ENCODE measurements around the gene THSD7A.

The THSD7A gene

DNA sequence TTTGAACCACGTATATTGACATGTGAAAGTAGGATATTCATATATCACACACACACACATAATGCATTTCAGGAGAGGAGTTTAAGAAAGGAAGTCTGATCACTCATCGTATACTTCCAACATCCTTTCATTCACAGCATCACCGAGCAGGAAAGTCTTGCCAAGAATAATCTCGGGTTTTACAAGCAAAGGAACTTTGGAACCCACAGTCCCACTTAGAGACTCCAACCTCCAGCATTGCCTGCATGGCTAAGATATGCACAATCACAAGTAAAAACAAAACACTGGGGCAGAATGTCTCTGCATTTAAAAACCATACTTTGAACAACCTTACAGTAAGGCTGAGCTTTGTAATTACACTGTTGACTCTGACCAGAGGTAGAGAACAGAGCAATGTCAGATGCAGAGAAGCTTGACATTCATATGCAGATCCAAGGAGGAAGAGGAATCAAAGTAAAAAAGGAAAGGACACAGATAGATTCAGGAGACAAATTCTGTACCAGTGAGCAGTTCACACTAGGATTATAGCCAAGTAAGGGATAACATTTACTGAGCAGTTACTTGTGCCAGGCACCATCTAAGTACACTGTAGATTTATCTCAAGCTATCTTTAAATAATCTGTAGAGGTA lies 14.8 kb downstream of the THSD7A start:
- DNase-seq (ENCODE audit: low read depth in 3 of 3), result no peak

DNA sequence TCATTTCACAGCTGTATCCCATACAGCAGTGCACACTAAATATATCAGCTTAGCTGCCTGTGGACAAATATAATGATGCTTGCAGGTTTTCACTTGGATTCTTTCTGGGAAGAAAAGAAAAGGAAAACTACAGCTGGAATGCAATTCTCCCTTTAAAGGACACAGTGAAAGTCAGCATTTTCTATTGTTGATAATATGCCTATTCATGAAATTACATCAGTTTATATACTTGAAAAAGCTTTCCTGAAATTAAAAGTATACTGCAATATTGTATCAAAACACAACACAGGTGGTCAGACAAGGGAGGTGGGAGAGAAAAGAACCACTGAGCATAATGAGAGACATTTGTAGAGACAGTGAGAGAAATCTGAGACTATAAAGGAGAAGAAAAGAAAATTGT lies 20.3 kb downstream of the THSD7A start:
- no peak for DNase-seq (ENCODE audit: low read depth in 3 of 3)

DNA sequence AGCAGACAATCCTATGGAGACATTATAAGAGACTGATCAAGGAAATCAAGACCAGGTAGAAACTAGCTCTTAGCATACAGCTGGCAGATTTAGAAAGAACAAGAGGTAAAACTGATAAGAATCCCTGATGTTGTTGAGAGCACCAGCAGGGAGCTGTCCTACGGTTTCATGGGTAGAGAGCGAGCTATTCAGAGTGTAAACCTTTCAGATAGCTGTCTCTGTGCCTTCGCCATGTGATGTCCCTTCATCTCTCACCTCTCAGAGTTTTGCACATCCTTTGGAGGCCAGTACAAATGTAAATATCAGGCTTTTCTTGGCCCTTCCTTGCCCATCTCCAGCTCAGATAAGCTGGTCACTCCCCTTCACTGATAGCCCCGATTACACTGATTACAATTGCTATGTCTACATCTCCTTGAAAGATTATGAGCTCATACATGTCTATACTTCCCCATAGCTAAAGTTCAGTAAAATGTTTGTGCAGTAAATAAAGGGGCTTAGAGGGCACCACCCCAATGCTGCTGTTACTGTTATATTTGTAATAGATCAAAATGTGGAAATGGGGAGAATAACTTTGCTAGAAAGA lies 21.9 kb downstream of the THSD7A start:
- DNase-seq (ENCODE audit: low read depth in 3 of 3), result no peak

DNA sequence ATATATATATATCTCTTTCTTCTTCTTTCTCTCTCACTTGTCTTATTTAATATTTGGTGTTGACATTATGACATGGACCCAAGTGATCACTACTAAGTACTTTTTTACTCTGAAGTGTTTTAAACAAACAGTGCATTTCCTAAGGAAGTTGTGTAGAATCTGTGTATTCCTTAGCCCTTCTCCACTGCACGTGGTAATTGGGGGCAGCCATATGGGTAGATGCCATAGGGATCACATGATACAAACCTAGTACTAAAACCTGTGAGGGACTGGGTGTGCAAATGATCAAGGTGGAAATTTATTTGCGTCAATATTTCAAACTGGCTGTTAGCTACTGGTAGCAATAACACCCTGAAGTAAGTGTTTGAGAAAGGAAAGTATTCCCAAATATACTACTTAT lies 25.0 kb downstream of the THSD7A start:
- DNase-seq (ENCODE audit: low read depth in 3 of 3), result no peak

DNA sequence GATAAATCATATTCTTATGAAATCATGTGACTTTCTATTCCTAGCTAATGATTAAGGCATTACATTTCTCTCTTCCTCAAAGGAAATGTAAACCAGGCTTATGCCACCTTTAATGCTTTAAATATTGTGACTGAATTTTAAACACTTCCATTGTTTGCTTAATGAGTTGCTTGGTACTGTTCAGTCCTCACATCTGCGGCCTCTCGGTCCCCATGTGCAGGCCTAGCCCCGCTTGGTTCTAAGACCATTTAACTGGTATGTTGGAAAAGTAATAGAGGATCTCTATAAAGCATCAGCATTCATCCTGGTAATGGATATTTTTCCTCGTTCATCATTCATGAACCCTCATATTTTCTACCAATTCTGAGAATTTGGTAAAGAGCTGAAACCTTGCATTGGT lies 27.4 kb downstream of the THSD7A start:
- DNase-seq (ENCODE audit: low read depth in 3 of 3), result no peak

DNA sequence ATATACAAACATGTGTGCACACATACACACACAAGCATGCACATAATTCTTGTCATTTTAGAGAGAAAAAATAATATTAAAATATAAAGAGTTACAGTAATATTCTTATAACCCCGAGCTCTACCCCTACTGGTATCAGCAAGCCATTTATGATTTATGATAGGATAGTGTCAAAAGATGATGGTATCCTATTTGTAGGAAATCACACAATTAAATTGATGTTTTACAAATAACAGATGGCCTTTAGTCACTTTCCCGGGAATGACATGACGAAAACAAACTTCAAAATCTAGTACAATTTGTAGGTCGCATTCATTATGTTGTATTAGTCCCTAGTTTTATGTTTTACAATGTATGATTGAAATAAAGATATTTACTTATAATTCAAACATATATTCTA lies 36.8 kb downstream of the THSD7A start:
- DNase-seq (ENCODE audit: low read depth in 3 of 3), result no peak

DNA sequence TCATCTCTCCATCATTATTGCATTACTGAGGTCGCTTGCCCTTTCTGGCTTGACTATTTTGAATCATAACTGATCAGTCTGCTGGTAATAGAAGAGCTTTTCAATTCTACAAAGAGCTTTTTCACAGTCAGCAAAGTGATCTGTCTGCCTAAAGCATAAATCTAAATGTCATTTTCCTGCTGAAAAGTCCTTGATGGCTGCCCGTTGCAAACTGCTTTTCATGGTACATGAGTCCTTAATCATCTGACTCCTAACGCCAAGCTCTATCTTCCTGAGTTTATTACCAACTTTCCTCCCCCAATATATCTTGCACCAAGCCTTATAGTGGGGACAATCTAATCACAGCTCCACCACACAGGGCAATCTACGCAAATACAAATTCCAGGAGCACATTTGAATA lies 39.8 kb downstream of the THSD7A start:
- DNase-seq (ENCODE audit: low read depth in 3 of 3), result no peak

DNA sequence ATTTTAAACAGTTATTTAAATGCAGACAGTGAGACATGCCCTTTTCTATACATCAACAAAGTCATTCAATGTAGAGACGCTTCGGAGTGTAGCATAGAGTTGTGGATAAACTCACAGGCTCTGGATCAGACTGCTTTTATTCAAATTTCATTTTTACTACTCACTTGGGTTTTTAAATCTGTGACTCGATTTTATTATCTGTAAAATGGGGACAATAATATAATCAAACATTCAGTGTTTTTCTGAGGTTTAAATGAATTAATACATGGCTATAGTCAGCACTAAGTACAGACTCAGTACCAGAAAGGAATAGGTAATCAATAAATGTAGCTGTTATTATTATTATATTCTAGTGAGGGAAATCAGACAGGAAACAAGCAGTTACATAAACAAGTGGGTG lies 43.4 kb downstream of the THSD7A start:
- no peak for DNase-seq (ENCODE audit: low read depth in 3 of 3)

DNA sequence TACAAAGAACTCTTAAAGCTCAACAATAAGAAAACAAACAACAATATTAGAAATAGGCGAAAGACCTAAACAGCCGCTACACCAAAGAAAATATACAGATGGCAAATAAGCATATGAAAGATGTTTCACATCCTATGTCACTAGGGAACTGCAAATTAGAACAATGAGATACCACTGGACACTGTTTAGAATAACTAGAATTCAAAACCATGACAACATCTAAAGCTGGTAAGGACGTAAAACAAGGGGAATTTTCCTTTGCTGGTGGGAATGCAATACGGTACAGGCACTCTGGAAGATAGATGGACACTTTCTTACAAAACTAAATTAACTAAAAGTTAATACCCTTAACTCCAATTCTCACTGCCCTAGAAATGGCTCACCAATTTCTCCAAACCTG lies 44.5 kb downstream of the THSD7A start:
- DNase-seq (ENCODE audit: low read depth in 3 of 3), result no peak

DNA sequence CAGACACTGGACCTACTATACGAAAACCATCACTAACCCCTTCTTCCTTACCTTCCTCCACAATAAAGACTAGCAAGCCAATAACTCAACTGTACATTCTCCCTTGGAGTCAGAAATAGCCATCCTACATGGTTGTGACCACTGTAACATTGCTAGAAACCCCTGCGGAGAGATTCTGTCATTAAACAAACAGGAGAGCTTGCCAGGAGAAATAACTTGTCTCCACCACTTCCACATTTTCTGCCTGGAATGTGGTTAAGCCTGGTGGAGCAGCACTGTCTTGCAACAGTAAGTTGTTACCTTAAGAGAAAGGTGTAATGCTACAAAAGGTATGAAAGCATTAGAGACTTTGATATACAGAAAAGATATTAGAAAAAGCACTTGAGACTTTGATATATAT lies 45.8 kb downstream of the THSD7A start:
- DNase-seq (ENCODE audit: low read depth in 3 of 3), result no peak

DNA sequence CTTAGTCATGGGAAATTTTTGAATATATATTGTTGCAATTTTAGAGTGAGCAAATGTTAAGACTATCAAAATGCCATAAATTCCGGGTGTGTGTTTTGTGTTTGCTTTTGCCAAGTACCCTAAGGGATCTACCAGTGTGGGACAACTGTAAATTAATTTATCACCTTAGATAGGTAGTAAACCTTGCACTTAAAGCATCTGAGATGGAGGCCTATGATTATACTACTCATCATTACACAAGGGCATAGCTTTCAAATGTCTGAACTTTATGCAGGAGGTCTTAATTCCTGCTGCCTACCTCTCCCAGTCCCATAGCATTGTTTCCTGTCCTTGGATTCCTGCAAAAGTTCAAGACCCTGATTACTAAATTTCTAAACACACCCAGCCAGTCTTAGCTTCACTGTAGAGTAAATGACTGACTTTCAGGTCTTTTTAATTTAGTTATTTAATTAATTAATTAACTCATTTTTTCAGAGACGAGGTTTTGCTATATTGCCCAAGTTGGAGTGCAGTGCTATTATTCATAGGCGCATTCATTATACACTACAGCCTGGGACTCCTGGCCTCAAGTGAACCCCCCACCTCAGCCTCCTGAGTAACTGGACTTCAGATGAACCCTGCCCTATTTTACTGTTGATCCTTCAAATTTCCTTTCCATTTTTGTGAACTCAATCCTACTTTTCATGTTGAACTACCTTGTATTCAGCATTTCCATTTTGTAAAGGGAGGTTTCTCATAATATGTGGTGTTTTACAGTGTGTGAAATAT lies 47.0 kb downstream of the THSD7A start:
- no peak for DNase-seq (ENCODE audit: low read depth in 3 of 3)

DNA sequence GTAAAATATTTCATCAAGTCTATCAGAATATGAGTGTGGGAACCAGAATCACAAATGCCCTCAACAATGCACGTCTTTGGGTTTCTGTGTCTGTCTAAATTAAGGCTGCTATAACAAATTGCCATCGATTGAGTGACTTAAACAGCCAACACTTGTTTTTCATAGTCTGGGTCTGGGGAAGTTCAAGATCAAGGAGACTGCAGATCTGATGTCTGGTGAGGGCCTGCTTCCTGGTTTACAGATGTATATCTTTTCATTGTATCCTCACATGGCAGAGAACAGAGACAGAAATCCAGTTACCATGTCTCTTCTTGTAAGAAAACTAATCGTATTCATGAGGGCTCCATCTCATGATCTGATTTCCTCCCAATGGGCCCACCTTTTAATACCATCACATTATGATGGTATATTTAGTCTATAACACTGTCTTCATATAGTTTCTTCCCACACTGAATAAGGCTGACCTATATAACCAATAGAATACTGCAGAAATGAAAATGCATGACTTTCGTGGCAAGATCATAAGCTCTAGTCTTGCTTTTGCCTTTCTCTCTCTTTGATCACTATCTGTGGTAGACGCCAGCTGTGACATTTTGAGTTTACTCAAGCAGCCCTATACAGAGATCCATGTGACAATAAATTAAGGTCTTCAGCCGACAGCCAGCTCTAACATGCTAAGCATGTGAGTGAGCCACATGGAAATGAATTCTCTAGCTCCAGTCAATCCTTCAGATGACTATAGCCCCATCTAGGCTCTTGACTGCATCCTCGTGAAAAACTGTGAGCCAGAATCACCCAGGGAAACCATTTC lies 51.9 kb downstream of the THSD7A start:
- no peak for DNase-seq (ENCODE audit: low read depth in 3 of 3)

DNA sequence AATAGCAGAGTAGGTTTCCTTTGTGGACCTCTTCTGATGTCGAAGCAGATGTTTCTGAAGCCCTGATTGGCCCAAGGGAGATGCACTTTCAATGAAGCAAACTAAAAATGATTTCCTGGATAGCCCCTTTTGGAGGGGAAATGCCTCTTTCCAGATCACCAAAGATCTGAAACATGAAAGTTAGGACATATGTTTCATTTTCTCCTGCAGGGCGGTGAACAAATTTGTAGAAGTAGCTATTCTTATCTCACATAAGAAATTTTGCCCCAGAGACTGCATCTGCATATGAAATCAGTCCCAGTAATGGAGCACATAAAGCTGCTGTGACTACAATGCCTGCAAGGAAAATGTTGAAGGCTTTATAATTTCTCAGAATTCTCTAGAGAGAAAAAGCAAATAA lies 56.0 kb downstream of the THSD7A start:
- DNase-seq (ENCODE audit: low read depth in 3 of 3), result no peak

DNA sequence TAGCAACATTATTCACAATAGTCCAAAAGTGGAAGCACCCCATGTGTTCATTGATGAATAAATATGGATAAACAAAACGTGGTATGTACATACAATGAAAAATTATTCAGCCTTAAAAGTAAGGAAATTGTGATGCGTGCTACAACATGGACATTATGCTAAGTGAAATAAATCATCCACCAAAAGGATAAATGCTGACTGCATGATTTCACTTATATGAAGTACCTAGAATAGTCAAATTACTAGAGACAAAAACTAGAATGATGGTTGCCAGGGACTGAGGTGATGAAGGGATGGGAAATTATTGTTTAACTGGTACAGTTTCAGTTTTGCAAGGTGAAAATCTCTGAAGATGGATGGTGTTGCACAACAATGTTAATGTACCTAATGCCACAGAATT lies 56.6 kb downstream of the THSD7A start:
- DNase-seq (ENCODE audit: low read depth in 3 of 3), result no peak

DNA sequence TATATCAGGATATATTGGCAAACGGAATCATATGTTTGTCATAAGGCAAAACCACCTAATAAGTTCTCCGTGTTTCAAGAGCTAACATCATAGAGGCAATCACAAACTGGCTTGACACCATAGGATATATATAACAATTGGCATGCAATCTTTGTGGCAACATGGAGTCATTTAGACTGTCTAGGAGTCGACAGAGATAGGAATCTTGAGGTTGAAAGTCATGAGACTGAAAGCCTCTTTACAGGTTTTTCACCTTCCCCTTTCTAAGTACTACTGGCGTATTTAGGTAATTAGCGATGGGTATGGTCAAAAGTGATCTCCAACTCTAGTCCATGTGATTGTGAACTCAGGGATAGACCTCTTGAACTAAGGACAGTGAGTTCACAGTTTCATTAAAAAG lies 63.7 kb downstream of the THSD7A start:
- no peak for DNase-seq (ENCODE audit: low read depth in 3 of 3)

DNA sequence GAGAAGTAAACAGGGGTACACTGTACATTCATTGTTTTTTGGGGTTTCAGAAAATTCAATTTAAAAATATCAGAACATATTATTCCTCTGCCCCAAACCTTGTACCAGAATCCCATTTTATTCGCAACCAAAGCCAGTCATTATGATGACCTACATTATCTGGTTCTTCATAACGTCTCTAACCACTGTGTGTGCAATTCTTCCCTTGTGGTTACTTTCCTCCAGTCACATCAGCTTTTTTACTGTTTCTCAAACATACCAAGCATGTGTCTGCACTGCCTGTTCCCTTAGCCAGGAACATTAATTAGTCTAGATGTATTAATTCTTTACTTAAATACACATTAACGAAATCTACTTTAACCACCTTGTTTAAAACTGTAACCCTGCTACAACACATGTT lies 64.8 kb downstream of the THSD7A start:
- DNase-seq (ENCODE audit: low read depth in 3 of 3), result no peak

DNA sequence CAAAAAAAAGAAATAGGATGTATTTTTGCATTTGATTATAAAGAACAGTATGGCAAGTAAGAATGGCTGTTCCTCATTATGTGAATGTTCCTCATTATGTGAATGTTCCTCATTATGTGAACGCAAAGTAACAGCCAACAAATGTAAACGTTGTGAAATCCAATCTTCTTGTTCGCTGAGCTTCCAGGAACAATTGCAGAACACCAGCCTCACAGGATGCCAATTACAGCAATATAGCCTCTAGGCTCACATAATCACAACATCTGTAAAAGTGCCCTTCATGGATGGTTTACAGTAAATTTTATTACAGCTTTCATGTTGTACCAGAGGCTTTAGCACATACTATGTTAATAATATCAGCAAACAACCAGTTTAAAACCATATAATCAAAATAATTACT lies 71.6 kb downstream of the THSD7A start:
- DNase-seq (ENCODE audit: low read depth in 3 of 3), result no peak

DNA sequence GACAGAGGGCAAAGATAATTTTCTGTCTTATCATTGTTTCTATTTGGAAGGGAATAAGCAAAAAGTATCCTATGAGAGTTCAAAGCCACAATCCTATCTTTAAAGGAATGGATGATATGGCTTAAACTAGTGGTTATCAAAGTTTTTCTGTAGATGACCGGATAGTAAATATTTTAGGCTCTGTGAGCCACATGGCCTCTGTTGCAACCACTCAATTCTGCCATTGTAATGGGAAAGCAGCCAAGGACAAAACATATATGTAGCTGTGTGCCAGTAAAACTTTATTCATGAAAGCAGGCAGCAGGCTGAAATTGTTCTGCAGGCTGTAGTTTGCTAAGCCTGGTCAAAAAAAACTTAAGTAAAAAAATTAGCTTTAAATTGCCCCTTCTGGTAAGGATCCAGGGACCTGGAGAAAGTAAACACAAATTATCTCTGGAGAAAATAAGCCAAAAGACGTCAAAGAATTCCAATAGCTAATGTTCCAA lies 73.3 kb downstream of the THSD7A start:
- no peak for DNase-seq (ENCODE audit: low read depth in 3 of 3)

DNA sequence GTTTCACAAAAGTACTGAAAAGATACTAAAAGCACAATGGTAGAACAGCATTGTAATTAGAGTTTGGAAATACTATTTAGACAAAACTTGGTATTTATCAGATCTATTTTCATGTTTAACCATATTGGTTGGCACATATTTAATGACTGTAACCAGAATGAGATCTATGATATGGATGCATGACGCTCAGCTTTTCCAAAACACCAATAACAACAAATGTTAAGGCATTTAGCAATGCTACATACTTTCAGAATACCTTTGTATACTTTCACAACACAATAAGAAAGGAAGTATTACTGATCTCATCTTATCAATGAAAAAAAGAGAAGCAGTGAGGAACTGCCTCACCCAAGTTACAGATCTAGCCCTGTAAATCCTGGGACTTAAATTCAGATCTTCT lies 74.8 kb downstream of the THSD7A start:
- no peak for DNase-seq (ENCODE audit: low read depth in 3 of 3)

DNA sequence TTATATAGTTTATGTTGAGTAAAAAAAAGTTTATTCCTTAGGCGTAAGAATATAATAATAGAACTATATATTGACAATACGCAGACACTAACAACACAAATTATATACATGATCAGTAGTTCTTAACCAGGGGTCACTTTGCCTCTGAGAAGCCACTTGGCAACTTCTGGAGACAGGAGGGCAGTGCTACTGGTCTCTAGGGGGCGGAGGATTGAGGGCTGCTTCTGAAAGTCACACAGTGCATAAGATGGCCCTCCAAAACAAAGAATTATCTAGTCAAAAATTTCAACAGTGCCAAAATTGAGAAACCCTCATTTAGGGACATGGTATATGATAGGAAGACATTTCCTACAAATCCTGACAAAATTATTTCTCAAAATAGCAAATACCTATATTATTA lies 77.1 kb downstream of the THSD7A start:
- DNase-seq (ENCODE audit: low read depth in 3 of 3), result no peak

DNA sequence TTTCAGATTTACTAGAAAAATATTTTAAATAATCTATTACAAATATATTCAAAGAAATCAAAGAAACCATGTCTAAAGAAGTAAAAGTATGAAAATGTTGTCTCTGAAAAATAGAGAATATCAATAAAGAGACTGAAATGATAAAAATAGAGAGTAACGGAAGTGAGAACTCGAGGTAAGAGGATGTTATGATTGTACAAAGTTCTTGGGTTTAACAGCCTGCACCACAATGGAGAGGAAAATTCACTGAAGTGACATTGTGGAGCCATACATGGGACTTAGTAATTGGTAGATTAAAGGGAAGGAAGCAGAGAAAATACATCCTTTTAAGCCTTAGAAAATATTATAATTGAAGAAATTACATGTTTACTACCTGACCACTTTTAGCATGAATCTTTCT lies 77.9 kb downstream of the THSD7A start:
- no peak for DNase-seq (ENCODE audit: low read depth in 3 of 3)

DNA sequence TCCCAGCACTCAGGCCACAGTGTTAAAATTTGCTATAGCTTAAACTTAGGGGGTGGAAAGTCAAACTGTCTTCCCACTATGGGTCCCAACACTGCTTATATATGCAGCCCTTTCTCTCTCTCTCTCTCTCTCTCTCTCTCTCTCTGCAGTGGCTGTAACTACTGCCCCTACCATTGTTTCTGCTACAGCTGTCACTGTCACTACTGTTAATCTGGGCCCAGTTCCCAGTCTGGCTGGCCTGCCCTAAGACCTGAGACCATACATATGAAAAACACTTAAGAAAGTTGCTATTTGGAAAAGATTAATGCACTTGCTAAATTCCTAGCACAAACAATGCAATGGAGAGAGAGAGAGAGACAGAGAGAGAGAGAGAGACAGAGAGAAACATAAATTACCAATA lies 78.6 kb downstream of the THSD7A start:
- DNase-seq (ENCODE audit: low read depth in 3 of 3), result no peak

Measured in stimulated activated CD4-positive, alpha-beta T cell treated with anti-CD3 and anti-CD28 coated beads, TNF-alpha, amount 100 ng/mL, for 48 hours (primary cell).